Right kidney (tissue), 9 donors: ENCODE results near the gene MYO1C.
"Not testable (repeated sequence)": the region's sequence is repeated elsewhere in the genome, so short reads cannot be mapped to it uniquely, and the experiment has no call there.

Experiments
- DNase-seq: peaks from one replicate; pipeline ENCODE4 v3.0.0-alpha.2; 2016
- long read RNA-seq, 8 donors: transcript quantifications; one replicate each; lab custom pipeline, GENCODE V29; 2026

The MYO1C gene
- long read RNA-seq, donor 1, full-length matches to known transcripts: 3 of 3 reads
- long read RNA-seq, donor 1, partial matches to known transcripts: 0 of 3 reads
- long read RNA-seq, donor 1, other reads (novel, unspliced or antisense): 0 of 3 reads
- long read RNA-seq, donor 2, full-length matches to known transcripts: 8 of 8 reads
- long read RNA-seq, donor 2, partial matches to known transcripts: 0 of 8 reads
- long read RNA-seq, donor 2, other reads (novel, unspliced or antisense): 0 of 8 reads
- long read RNA-seq, donor 3, full-length matches to known transcripts: 3 of 3 reads
- long read RNA-seq, donor 3, partial matches to known transcripts: 0 of 3 reads
- long read RNA-seq, donor 3, other reads (novel, unspliced or antisense): 0 of 3 reads
- long read RNA-seq, donor 4, full-length matches to known transcripts: 4 of 4 reads
- long read RNA-seq, donor 4, partial matches to known transcripts: 0 of 4 reads
- long read RNA-seq, donor 4, other reads (novel, unspliced or antisense): 0 of 4 reads
- long read RNA-seq, donor 5, full-length matches to known transcripts: 5 of 5 reads
- long read RNA-seq, donor 5, partial matches to known transcripts: 0 of 5 reads
- long read RNA-seq, donor 5, other reads (novel, unspliced or antisense): 0 of 5 reads
- long read RNA-seq, donor 6, full-length matches to known transcripts: 11 of 11 reads
- long read RNA-seq, donor 6, partial matches to known transcripts: 0 of 11 reads
- long read RNA-seq, donor 6, other reads (novel, unspliced or antisense): 0 of 11 reads
- long read RNA-seq, donor 7: 0 reads
- long read RNA-seq, donor 8, full-length matches to known transcripts: 7 of 7 reads
- long read RNA-seq, donor 8, partial matches to known transcripts: 0 of 7 reads
- long read RNA-seq, donor 8, other reads (novel, unspliced or antisense): 0 of 7 reads

GRCh38 chr17:1492249-1493206 is at the start of gene MYO1C:
Gene MYO1C, minus strand, starts transcription at chr17:1492686. Its CDS starts 199 bp downstream, at chr17:1492487.
- DNase-seq: peak; percentile 50

GRCh38 chr17:1541367-1541904 is 49.0 kb upstream of the MYO1C start:
- no peak for DNase-seq

- no peak for DNase-seq
Observed at GRCh38 chr17:1539811-1540210, 47.3 kb upstream of the MYO1C start.

- DNase-seq: no peak
Observed at GRCh38 chr17:1535737-1536136, 43.3 kb upstream of the MYO1C start.

- no peak for DNase-seq
Observed at GRCh38 chr17:1533661-1534325, 41.3 kb upstream of the MYO1C start.

- no peak for DNase-seq
Observed at GRCh38 chr17:1532836-1533602, 40.5 kb upstream of the MYO1C start.

- no peak for DNase-seq
Observed at GRCh38 chr17:1529863-1530262, 37.4 kb upstream of the MYO1C start.

- DNase-seq: not testable (repeated sequence)
Observed at GRCh38 chr17:1526876-1527275, 34.4 kb upstream of the MYO1C start.

GRCh38 chr17:1522626-1523025 is 30.1 kb upstream of the MYO1C start:
- DNase-seq: no peak

- DNase-seq: no peak
Observed at GRCh38 chr17:1521086-1521640, 28.7 kb upstream of the MYO1C start.

- no peak for DNase-seq
Observed at GRCh38 chr17:1519678-1520077, 27.2 kb upstream of the MYO1C start.

GRCh38 chr17:1518410-1518809 is 25.9 kb upstream of the MYO1C start:
- no peak for DNase-seq

- DNase-seq: peak; percentile 91
Observed at GRCh38 chr17:1516388-1517161, 24.1 kb upstream of the MYO1C start, which contains the start of gene INPP5K. Gene INPP5K, minus strand, starts transcription at chr17:1516612. Its CDS starts 113 bp downstream, at chr17:1516499.

- DNase-seq: peak; percentile 62
Observed at GRCh38 chr17:1515640-1516387, 23.3 kb upstream of the MYO1C start.

- no peak for DNase-seq
Observed at GRCh38 chr17:1512351-1512750, 19.9 kb upstream of the MYO1C start.

- DNase-seq: no peak
Observed at GRCh38 chr17:1511756-1512321, 19.4 kb upstream of the MYO1C start.

- no peak for DNase-seq
Observed at GRCh38 chr17:1511290-1511689, 18.8 kb upstream of the MYO1C start.
